Parathyroid adenoma (tissue), 2 donors: Measurements from ENCODE around the gene HSPB2.
A peak's percentile ranks its signal among the peaks of the same experiment; 100 is the strongest.

Experiments
- H2AFZ ChIP-seq: fragments of 300-600 bp; sonication (generic); one replicate; pipeline ENCODE4 v1.7.0; 2017; ENCODE audit warnings: antibody characterized with exemption, mild to moderate bottlenecking
- H3K27ac ChIP-seq: fragments of 300-600 bp; sonication (generic); one replicate; pipeline ENCODE4 v1.7.0; 2017
- H3K27me3 ChIP-seq: fragments of 300-600 bp; sonication (generic); one replicate; pipeline ENCODE4 v1.7.0; 2017; ENCODE audit warnings: low read length; ENCODE audit not compliant: control insufficient read depth, insufficient read depth
- H3K36me3 ChIP-seq: fragments of 300-600 bp; sonication (generic); one replicate; pipeline ENCODE4 v1.7.0; 2017; ENCODE audit warnings: low read length; ENCODE audit not compliant: control insufficient read depth, insufficient read depth
- H3K4me1 ChIP-seq: fragments of 300-600 bp; sonication (generic); one replicate; pipeline ENCODE4 v1.7.0; 2017; ENCODE audit warnings: control low read depth
- H3K4me2 ChIP-seq: fragments of 300-600 bp; sonication (generic); one replicate; pipeline ENCODE4 v1.7.0; 2017; ENCODE audit warnings: low read length
- H3K4me3 ChIP-seq: fragments of 300-600 bp; sonication (generic); one replicate; pipeline ENCODE4 v1.7.0; 2017; ENCODE audit warnings: low read depth, low read length
- H3K79me2 ChIP-seq: fragments of 300-600 bp; sonication (generic); one replicate; pipeline ENCODE4 v1.7.0; 2017; ENCODE audit warnings: control low read depth
- H3K9ac ChIP-seq: fragments of 300-600 bp; sonication (generic); one replicate; pipeline ENCODE4 v1.7.0; 2017; ENCODE audit warnings: mild to moderate bottlenecking
- H3K9me3 ChIP-seq: fragments of 300-600 bp; sonication (generic); one replicate; pipeline ENCODE4 v1.7.0; 2017; ENCODE audit warnings: low read length; ENCODE audit not compliant: control insufficient read depth
- TF ChIP-seq, protein P1 (sequence below): fragments of 300-600 bp; sonication (generic); IDR thresholded peaks from one replicate; pipeline ENCODE4 v1.7.0; 2017; ENCODE audit warnings: antibody characterized with exemption, mild to moderate bottlenecking
- donor health status: primary hyperparathyroidism.

HSPB2 gene

DNA sequence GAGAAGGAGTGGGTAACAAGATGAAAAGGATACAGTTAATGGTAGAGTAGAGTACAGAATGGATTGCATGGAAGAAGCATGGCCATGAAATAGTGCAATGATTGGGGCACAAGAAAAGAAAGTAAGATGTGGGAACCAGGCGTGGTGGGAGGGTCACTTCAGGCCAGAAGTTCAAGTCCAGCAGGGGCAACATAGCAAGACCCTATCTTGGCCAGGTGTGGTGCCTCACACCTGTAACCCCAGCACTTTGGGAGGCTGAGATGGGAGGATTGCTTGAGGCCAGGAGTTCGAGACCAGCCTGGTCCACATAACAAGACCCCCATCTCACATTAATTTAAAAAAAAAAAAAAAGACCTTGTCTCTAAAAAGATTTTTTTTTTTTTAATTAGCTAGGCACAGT lies 4.8 kb downstream of the HSPB2 start:
- no peak overlapping the region for H3K4me3 ChIP-seq
- H3K9me3 ChIP-seq = no peaks in the 10 kb centered on the region
- no peaks in the 10 kb centered on the region for H3K4me1 ChIP-seq
- H3K36me3 ChIP-seq = no peaks in the 10 kb centered on the region
- TF ChIP-seq, protein P1, sequence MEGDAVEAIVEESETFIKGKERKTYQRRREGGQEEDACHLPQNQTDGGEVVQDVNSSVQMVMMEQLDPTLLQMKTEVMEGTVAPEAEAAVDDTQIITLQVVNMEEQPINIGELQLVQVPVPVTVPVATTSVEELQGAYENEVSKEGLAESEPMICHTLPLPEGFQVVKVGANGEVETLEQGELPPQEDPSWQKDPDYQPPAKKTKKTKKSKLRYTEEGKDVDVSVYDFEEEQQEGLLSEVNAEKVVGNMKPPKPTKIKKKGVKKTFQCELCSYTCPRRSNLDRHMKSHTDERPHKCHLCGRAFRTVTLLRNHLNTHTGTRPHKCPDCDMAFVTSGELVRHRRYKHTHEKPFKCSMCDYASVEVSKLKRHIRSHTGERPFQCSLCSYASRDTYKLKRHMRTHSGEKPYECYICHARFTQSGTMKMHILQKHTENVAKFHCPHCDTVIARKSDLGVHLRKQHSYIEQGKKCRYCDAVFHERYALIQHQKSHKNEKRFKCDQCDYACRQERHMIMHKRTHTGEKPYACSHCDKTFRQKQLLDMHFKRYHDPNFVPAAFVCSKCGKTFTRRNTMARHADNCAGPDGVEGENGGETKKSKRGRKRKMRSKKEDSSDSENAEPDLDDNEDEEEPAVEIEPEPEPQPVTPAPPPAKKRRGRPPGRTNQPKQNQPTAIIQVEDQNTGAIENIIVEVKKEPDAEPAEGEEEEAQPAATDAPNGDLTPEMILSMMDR = no peak
- H3K79me2 ChIP-seq = no peaks in the 10 kb centered on the region
- H3K27me3 ChIP-seq = no peaks in the 10 kb centered on the region
- H3K27ac ChIP-seq = no peak overlapping the region
- H3K9ac ChIP-seq = no peak overlapping the region
- H3K4me2 ChIP-seq = no peak overlapping the region
- H2AFZ ChIP-seq = no peak overlapping the region

DNA sequence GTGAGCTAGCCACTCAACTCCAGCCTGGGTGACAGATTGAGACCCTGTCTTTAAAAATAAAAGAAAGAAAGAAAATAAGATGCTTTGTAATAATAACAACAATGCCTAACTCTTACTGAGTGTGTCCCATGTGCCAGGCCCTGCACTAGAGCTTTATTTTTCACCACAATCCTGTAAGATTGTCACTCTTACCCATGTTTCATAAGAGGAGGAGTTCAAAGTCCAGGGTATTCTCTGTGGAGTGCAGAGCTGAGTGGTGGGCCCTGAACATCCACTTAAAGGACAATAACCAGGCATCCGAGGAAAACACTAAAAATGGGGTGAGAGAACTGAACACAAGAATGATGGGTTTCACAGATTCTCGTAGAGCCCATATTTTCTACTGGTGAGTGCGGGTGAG lies 5.3 kb downstream of the HSPB2 start:
- H3K9me3 ChIP-seq = no peaks in the 10 kb centered on the region
- peak overlapping the region; percentile 83 for H3K27ac ChIP-seq

DNA sequence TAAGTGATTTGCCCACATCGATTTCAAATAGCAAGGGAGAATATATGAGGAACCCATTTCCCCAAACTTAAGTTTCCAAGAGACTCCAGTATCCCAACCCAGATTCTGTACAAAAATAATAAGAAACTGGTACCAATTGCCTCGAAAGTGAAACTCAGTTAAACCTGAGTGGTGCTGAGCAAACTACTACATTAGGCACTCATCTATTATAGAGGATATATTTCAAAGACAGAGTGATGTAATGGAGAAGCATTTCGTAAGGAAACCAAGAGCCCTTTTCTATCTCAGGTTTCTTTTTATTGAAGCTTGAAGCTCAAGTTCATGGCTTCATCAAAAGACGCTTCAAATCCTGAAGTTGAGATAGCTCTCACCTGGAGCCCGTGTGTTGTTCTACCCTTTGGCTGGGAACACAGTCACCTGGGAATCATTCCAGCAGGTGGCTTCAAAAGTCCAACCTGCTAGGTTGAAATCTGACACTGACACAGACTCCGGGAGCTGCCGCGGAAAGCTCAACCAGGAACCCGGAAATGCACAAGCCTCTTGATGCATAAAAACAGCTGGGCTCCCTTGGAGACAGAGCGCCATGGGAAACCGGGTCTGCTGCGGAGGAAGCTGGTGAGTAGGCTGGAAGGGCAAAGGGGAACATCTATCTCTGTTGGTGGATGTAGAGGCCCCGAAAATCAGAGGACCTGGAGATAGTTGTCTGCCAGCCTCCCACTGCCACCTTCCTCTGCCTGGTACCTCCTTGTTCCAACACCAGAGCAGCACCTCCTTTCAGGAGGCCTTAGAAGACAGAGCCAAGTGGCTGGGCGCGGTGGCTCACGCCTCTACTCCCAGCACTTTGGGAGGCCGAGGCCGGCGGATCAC lies 6.1 kb downstream of the HSPB2 start, which contains the start of gene C11orf52:
C11orf52 (plus strand) TSS at position 524 of the 867 bp plus-strand sequence; CDS start at position 584, 60 bp downstream.
- no peaks in the 10 kb centered on the region for H3K36me3 ChIP-seq
- H3K27me3 ChIP-seq = no peaks in the 10 kb centered on the region
- peak within 1 kb of the TSS; percentile 69 for H3K4me2 ChIP-seq
- H3K79me2 ChIP-seq = no peaks in the 10 kb centered on the region
- peak within 1 kb of the TSS; percentile 55 for H3K4me3 ChIP-seq
- H3K9ac ChIP-seq = no peak within 1 kb of the TSS
- peak within 1 kb of the TSS; percentile 83 for H3K27ac ChIP-seq
- TF ChIP-seq, protein P1 = no peak
- H3K4me1 ChIP-seq = no peaks in the 10 kb centered on the region
- peak within 1 kb of the TSS; percentile 76 for H2AFZ ChIP-seq
- no peaks in the 10 kb centered on the region for H3K9me3 ChIP-seq

More for the DNA sequence above, 5.3 kb downstream of the HSPB2 start:
- H3K4me2 ChIP-seq = no peak overlapping the region
- no peaks in the 10 kb centered on the region for H3K36me3 ChIP-seq
- no peak overlapping the region for H3K4me3 ChIP-seq
- H3K27me3 ChIP-seq = no peaks in the 10 kb centered on the region
- H3K9ac ChIP-seq = no peak overlapping the region
- no peaks in the 10 kb centered on the region for H3K79me2 ChIP-seq
- no peak overlapping the region for H2AFZ ChIP-seq
- no peaks in the 10 kb centered on the region for H3K4me1 ChIP-seq
- TF ChIP-seq, protein P1 = no peak

DNA sequence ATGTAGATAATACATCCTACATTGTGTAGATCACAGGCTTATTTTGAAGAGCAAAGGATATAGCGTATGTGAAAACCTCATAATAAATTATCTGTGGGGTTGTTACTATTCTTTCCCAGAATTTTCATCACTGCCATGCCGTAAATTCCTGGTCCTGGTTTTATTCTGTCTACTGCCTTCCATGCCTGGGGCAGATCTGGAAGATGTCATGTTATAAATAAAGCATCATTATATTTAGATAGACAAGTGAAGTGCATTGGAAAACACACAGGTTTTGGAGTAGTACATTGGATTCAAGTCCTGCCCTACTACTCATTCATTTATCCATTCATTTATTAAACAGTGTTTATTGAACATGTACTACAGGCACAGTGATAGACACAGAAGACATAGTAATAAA lies 8.4 kb downstream of the HSPB2 start:
- H2AFZ ChIP-seq = no peak overlapping the region
- H3K27me3 ChIP-seq = no peaks in the 10 kb centered on the region
- H3K4me3 ChIP-seq = no peak overlapping the region
- no peaks in the 10 kb centered on the region for H3K9me3 ChIP-seq
- no peaks in the 10 kb centered on the region for H3K4me1 ChIP-seq
- TF ChIP-seq, protein P1 = no peak
- H3K4me2 ChIP-seq = no peak overlapping the region
- no peaks in the 10 kb centered on the region for H3K36me3 ChIP-seq
- H3K27ac ChIP-seq = no peak overlapping the region
- H3K9ac ChIP-seq = no peak overlapping the region
- no peaks in the 10 kb centered on the region for H3K79me2 ChIP-seq
